Stimulated activated CD8-positive, alpha-beta memory T cell treated with anti-CD3 and anti-CD28 coated beads, Interleukin-12 subunit alpha, Interleukin-12 subunit beta, amount 100 ng/mL, for 24 hours (primary cell): Measurements from ENCODE around the gene PLLP.
"Not testable (repeated sequence)": the region's sequence is repeated elsewhere in the genome, so short reads cannot be mapped to it uniquely, and the experiment has no call there.

ENCODE experiments used
- DNase-seq: peaks from one replicate; pipeline ENCODE4 v3.0.0-alpha.2; 2020; ENCODE audit errors: extremely low read depth

PLLP gene

GRCh38 chr16:57303021-57303909 is 18.8 kb upstream of the PLLP start:
- no peak for DNase-seq

- DNase-seq: no peak
Measured at GRCh38 chr16:57301126-57301817, 16.8 kb upstream of the PLLP start.

GRCh38 chr16:57300387-57301125 is 16.1 kb upstream of the PLLP start:
- DNase-seq: peak; percentile 90

GRCh38 chr16:57299719-57300386 is 15.4 kb upstream of the PLLP start:
- DNase-seq: no peak

- no peak for DNase-seq
Measured at GRCh38 chr16:57299009-57299718, 14.7 kb upstream of the PLLP start.

- DNase-seq: no peak
Measured at GRCh38 chr16:57297856-57298255, 13.4 kb upstream of the PLLP start.

GRCh38 chr16:57289391-57290257 is 5.2 kb upstream of the PLLP start:
- DNase-seq: no peak

- no peak for DNase-seq
Measured at GRCh38 chr16:57285379-57285778, 907 bp upstream of the PLLP start.

- no peak for DNase-seq
Measured at GRCh38 chr16:57284952-57285363, 486 bp upstream of the PLLP start.

GRCh38 chr16:57283959-57284208 is 588 bp downstream of the PLLP start:
- DNase-seq: no peak

GRCh38 chr16:57283214-57283958 is 1.1 kb downstream of the PLLP start:
- no peak for DNase-seq

- DNase-seq: no peak
Measured at GRCh38 chr16:57282510-57283213, 1.8 kb downstream of the PLLP start.

- no peak for DNase-seq
Measured at GRCh38 chr16:57281791-57282190, 2.7 kb downstream of the PLLP start.

GRCh38 chr16:57279780-57280638 is 4.5 kb downstream of the PLLP start:
- no peak for DNase-seq

GRCh38 chr16:57278494-57278893 is 6.0 kb downstream of the PLLP start:
- DNase-seq: no peak

GRCh38 chr16:57277586-57277985 is 6.9 kb downstream of the PLLP start:
- DNase-seq: no peak

GRCh38 chr16:57276596-57276995 is 7.9 kb downstream of the PLLP start:
- no peak for DNase-seq

GRCh38 chr16:57275946-57276345 is 8.5 kb downstream of the PLLP start:
- not testable (repeated sequence) for DNase-seq
